GM12878 (cell line): ENCODE results near the gene TRPM1. TPM values are rescaled to one million over a fixed set of nuclear protein-coding genes. Genes with fewer than 3 reads are reported as not detected.

Experiments used
- BHLHE40 ChIP-seq, 2 experiments: fragments of 450-650 bp in 1 of 2; IDR thresholded peaks; 2 replicates each; pipeline ENCODE4 v1.6.1; 2011 to 2017; ENCODE audit warnings: low read depth in 2 of 2, borderline replicate concordance in 1 of 2, improper control_type of control experiment in 1 of 2, low read length in 1 of 2, mild to moderate bottlenecking in 1 of 2
- ELK1 ChIP-seq: IDR thresholded peaks from 2 replicates; pipeline ENCODE4 v1.6.1; 2012; ENCODE audit warnings: low read depth, low read length, improper control_type of control experiment
- EP300 ChIP-seq, 2 experiments: fragments of 150-350 bp in 1 of 2; IDR thresholded peaks; 2 replicates each; pipeline ENCODE4 v1.6.1; 2011 to 2012; ENCODE audit warnings: low read depth in 2 of 2, low read length in 2 of 2, borderline replicate concordance in 1 of 2, improper control_type of control experiment in 1 of 2, inconsistent platforms in 1 of 2; ENCODE audit not compliant: control insufficient read depth in 1 of 2
- HDGF ChIP-seq: fragments of 450-650 bp; IDR thresholded peaks from 2 replicates; pipeline ENCODE4 v1.6.1; 2016; ENCODE audit warnings: antibody characterized with exemption
- KLF5 ChIP-seq: fragments of 450-650 bp; IDR thresholded peaks from 2 replicates; pipeline ENCODE4 v1.6.1; 2014; ENCODE audit warnings: mild to moderate bottlenecking; ENCODE audit not compliant: partially characterized antibody
- MEF2A ChIP-seq: IDR thresholded peaks from 2 replicates; pipeline ENCODE4 v1.6.1; 2011; ENCODE audit warnings: low read depth, mild to moderate bottlenecking, low read length, moderate library complexity; ENCODE audit not compliant: insufficient read depth
- MXI1 ChIP-seq: fragments of 150-350 bp; IDR thresholded peaks from 2 replicates; pipeline ENCODE4 v1.6.1; 2011; ENCODE audit warnings: low read depth, mild to moderate bottlenecking, inconsistent platforms, low read length, improper control_type of control experiment
- MYB ChIP-seq: fragments of 150-350 bp; IDR thresholded peaks from 2 replicates; pipeline ENCODE4 v1.6.1; 2014; ENCODE audit warnings: mild to moderate bottlenecking, low read depth, low read length, borderline replicate concordance
- PML ChIP-seq: IDR thresholded peaks from 2 replicates; pipeline ENCODE4 v1.6.1; 2012; ENCODE audit warnings: low read length, inconsistent platforms
- POU2F2 ChIP-seq: IDR thresholded peaks from 3 replicates; pipeline ENCODE4 v1.6.1; 2011; ENCODE audit warnings: low read depth, mild to moderate bottlenecking, low read length, borderline replicate concordance
- RAD21 ChIP-seq: IDR thresholded peaks from 2 replicates; pipeline ENCODE4 v1.6.1; 2011; ENCODE audit warnings: mild to moderate bottlenecking, low read depth, low read length, moderate library complexity; ENCODE audit not compliant: insufficient read depth
- RB1 ChIP-seq: fragments of 450-650 bp; formaldehyde crosslinking; IDR thresholded peaks from 2 replicates; pipeline ENCODE4 v1.6.1; 2017; ENCODE audit warnings: mild to moderate bottlenecking, borderline replicate concordance
- RUNX3 ChIP-seq: IDR thresholded peaks from 2 replicates; pipeline ENCODE4 v1.6.1; 2012; ENCODE audit warnings: low read length, inconsistent platforms
- SMAD5 ChIP-seq: IDR thresholded peaks from 2 replicates; pipeline ENCODE4 v1.6.1; 2016; ENCODE audit warnings: antibody characterized with exemption, low read depth
- STAT1 ChIP-seq: fragments of 450-650 bp; conservative IDR thresholded peaks from 2 replicates; pipeline ENCODE4 v1.6.1; 2014; ENCODE audit warnings: antibody characterized with exemption, mild to moderate bottlenecking
- TBL1XR1 ChIP-seq: IDR thresholded peaks from 2 replicates; pipeline ENCODE4 v1.6.1; 2012; ENCODE audit warnings: low read depth, low read length, improper control_type of control experiment
- ZNF207 ChIP-seq: fragments of 450-650 bp; IDR thresholded peaks from 2 replicates; pipeline ENCODE4 v1.6.1; 2014; ENCODE audit warnings: antibody characterized with exemption, mild to moderate bottlenecking, borderline replicate concordance
- polyA plus RNA-seq, 11 experiments: library from polyadenylated mRNA; depleted of rRNA in 4 of 11; unstranded in 6 of 11; stranded (reverse) in 5 of 11; fragments of >200 nt; fragmentation: Nextera tagmentation in 4 of 11; fragmentation: Illumina TruSeq in 1 of 11; extraction: Ambion mirVana in 4 of 11; extraction: Trizol in 1 of 11; gene quantifications; 1 replicate in 1 of 11; 2 replicates in 10 of 11; pipeline versions ENCODE4 v1.2.1 to v1.2.3, GENCODE V29; 2011 to 2016; ENCODE audit warnings: inconsistent platforms in 2 of 11, missing spikeins in 2 of 11, low read depth in 1 of 11
- total RNA-seq, 4 experiments: library from RNA; depleted of rRNA in 3 of 4; stranded (reverse); fragments of >200 nt in 3 of 4; fragmentation: Illumina TruSeq in 1 of 4; extraction: Trizol in 1 of 4; gene quantifications; 2 replicates each; pipeline versions ENCODE4 v1.2.1 to v1.2.3, GENCODE V29; 2013 to 2021
- TF ChIP-seq, protein P1 (sequence below): fragments of 450-650 bp; IDR thresholded peaks from 2 replicates; pipeline ENCODE4 v1.6.1; 2018; ENCODE audit warnings: borderline replicate concordance, mild to moderate bottlenecking; ENCODE audit not compliant: partially characterized antibody
- TF ChIP-seq, protein P2 (sequence below): fragments of 450-650 bp; conservative IDR thresholded peaks from 2 replicates; pipeline ENCODE4 v1.6.1; 2017; ENCODE audit warnings: mild to moderate bottlenecking, moderate library complexity
- TF ChIP-seq, protein P3 (sequence below): fragments of 450-650 bp; IDR thresholded peaks from 2 replicates; pipeline ENCODE4 v1.6.1; 2017; ENCODE audit warnings: mild to moderate bottlenecking, low read depth, inconsistent platforms; ENCODE audit not compliant: poor library complexity, severe bottlenecking

TRPM1 gene
- total and polyA plus RNA-seq, 10 of the 15 experiments (the other 5 are each of a cell fraction or from before 2014, with no cell fraction given) = 0.01 to 0.10 (median 0.05) TPM; not detected in 4

GRCh38 chr15:30991255-30992235 is 110.0 kb downstream of the TRPM1 start, which contains the start of gene MTMR10 (continued):
- TF ChIP-seq, protein P1, sequence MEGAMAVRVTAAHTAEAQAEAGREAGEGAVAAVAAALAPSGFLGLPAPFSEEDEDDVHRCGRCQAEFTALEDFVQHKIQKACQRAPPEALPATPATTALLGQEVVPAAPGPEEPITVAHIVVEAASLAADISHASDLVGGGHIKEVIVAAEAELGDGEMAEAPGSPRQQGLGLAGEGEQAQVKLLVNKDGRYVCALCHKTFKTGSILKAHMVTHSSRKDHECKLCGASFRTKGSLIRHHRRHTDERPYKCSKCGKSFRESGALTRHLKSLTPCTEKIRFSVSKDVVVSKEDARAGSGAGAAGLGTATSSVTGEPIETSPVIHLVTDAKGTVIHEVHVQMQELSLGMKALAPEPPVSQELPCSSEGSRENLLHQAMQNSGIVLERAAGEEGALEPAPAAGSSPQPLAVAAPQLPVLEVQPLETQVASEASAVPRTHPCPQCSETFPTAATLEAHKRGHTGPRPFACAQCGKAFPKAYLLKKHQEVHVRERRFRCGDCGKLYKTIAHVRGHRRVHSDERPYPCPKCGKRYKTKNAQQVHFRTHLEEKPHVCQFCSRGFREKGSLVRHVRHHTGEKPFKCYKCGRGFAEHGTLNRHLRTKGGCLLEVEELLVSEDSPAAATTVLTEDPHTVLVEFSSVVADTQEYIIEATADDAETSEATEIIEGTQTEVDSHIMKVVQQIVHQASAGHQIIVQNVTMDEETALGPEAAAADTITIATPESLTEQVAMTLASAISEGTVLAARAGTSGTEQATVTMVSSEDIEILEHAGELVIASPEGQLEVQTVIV = no peak
- TF ChIP-seq ZNF207 = peak; percentile 51; the same call in 1 of the 2 replicates
- TF ChIP-seq BHLHE40 (IDR thresholded peaks at IDR 0.05; ENCODE audit: borderline replicate concordance in 1 of 2, low read depth in 2 of 2, low read length in 1 of 2) = peak; percentile 60 to 92; a peak in 3 of 4 replicates
- 0 out of 2 replicates have a peak, but pooled peaks have one; percentile 5 for TF ChIP-seq ELK1
- TF ChIP-seq MXI1 = peak; percentile 67
- TF ChIP-seq, protein P2, sequence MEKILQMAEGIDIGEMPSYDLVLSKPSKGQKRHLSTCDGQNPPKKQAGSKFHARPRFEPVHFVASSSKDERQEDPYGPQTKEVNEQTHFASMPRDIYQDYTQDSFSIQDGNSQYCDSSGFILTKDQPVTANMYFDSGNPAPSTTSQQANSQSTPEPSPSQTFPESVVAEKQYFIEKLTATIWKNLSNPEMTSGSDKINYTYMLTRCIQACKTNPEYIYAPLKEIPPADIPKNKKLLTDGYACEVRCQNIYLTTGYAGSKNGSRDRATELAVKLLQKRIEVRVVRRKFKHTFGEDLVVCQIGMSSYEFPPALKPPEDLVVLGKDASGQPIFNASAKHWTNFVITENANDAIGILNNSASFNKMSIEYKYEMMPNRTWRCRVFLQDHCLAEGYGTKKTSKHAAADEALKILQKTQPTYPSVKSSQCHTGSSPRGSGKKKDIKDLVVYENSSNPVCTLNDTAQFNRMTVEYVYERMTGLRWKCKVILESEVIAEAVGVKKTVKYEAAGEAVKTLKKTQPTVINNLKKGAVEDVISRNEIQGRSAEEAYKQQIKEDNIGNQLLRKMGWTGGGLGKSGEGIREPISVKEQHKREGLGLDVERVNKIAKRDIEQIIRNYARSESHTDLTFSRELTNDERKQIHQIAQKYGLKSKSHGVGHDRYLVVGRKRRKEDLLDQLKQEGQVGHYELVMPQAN = peak; percentile 72; the same call in 1 of the 2 replicates
- 0 out of 2 replicates have a peak, but pooled peaks have one; percentile 55 for TF ChIP-seq STAT1
- TF ChIP-seq MYB = no peak
- TF ChIP-seq RUNX3 = peak; percentile 14; the same call in 1 of the 2 replicates
- no peak for TF ChIP-seq SMAD5
- TF ChIP-seq PML = no peak; the same call in 1 of the 2 replicates
- TF ChIP-seq, protein P3, sequence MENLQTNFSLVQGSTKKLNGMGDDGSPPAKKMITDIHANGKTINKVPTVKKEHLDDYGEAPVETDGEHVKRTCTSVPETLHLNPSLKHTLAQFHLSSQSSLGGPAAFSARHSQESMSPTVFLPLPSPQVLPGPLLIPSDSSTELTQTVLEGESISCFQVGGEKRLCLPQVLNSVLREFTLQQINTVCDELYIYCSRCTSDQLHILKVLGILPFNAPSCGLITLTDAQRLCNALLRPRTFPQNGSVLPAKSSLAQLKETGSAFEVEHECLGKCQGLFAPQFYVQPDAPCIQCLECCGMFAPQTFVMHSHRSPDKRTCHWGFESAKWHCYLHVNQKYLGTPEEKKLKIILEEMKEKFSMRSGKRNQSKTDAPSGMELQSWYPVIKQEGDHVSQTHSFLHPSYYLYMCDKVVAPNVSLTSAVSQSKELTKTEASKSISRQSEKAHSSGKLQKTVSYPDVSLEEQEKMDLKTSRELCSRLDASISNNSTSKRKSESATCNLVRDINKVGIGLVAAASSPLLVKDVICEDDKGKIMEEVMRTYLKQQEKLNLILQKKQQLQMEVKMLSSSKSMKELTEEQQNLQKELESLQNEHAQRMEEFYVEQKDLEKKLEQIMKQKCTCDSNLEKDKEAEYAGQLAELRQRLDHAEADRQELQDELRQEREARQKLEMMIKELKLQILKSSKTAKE = no peak
- no peak for TF ChIP-seq KLF5
- TF ChIP-seq TBL1XR1 = peak; percentile 71; the same call in 1 of the 2 replicates
- 0 out of 3 replicates have a peak, but pooled peaks have one; percentile 62 for TF ChIP-seq POU2F2
- TF ChIP-seq HDGF = no peak
- TF ChIP-seq MEF2A = no peak
- no peak for TF ChIP-seq EP300 (IDR thresholded peaks at IDR 0.05; ENCODE audit: borderline replicate concordance in 1 of 2, control insufficient read depth in 1 of 2, low read depth in 2 of 2, low read length in 2 of 2)
- peak; percentile 88; the same call in 1 of the 2 replicates for TF ChIP-seq RB1
- 0 out of 2 replicates have a peak, but pooled peaks have one; percentile 4 for TF ChIP-seq RAD21
